ENCODE measurements around the gene FAM78A.

DNA sequence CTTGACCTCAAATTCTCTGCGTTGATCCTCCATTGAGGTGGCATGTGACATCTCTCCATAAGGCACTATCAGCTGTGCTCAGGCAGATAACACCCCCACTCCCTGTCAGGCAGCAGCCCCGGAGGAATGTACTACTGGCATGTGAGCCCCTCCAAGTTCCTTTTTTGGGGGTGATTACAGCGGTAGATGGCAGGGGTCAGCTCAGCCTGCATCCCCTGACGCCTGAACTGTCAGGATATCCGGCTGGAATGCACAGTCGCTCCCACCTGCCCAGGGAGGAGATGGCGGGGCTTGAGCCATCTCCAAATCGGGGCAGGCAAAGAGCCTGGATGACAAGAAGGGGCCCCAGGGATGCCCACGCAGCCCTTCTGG is 40.8 kb downstream of the FAM78A start:
- TF ChIP-seq, protein P1, sequence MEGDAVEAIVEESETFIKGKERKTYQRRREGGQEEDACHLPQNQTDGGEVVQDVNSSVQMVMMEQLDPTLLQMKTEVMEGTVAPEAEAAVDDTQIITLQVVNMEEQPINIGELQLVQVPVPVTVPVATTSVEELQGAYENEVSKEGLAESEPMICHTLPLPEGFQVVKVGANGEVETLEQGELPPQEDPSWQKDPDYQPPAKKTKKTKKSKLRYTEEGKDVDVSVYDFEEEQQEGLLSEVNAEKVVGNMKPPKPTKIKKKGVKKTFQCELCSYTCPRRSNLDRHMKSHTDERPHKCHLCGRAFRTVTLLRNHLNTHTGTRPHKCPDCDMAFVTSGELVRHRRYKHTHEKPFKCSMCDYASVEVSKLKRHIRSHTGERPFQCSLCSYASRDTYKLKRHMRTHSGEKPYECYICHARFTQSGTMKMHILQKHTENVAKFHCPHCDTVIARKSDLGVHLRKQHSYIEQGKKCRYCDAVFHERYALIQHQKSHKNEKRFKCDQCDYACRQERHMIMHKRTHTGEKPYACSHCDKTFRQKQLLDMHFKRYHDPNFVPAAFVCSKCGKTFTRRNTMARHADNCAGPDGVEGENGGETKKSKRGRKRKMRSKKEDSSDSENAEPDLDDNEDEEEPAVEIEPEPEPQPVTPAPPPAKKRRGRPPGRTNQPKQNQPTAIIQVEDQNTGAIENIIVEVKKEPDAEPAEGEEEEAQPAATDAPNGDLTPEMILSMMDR (IDR thresholded peaks at IDR 0.05; ENCODE audit: low read depth, low read length): no peak
- TF ChIP-seq EZH2phosphoT487 (IDR thresholded peaks at IDR 0.05; ENCODE audit: low read depth): no peak

Measured in OCI-LY3 (cell line).